Spinal cord (tissue), 10 donors: ENCODE measurements around the gene PYDC1. TPM values are rescaled to one million over a fixed set of nuclear protein-coding genes. Genes with fewer than 3 reads are reported as not detected.
"Not testable (repeated sequence)": the region's sequence is repeated elsewhere in the genome, so short reads cannot be mapped to it uniquely, and the experiment has no call there.

Experiments
- DNase-seq, 6 donors: peaks; one replicate each; pipeline versions ENCODE4 v3.0.0 to v3.0.0-alpha.2; 2013 to 2015; ENCODE audit warnings: low spot score in 6 of 6, low read depth in 4 of 6
- H3K27ac ChIP-seq: one replicate; pipeline ENCODE4 v1.5.1; 2013; ENCODE audit warnings: low read depth, low read length, control low read depth
- H3K27me3 ChIP-seq: one replicate; pipeline ENCODE4 v1.6.1; 2013; ENCODE audit warnings: low read length; ENCODE audit not compliant: control insufficient read depth, insufficient read depth
- H3K36me3 ChIP-seq: one replicate; pipeline ENCODE4 v1.6.1; 2013; ENCODE audit warnings: low read length; ENCODE audit not compliant: control insufficient read depth, insufficient read depth
- H3K4me1 ChIP-seq: one replicate; pipeline ENCODE4 v1.6.1; 2013; ENCODE audit warnings: low read length; ENCODE audit not compliant: control insufficient read depth, insufficient read depth
- H3K4me3 ChIP-seq: one replicate; pipeline ENCODE4 v1.5.1; 2013; ENCODE audit warnings: low read depth, low read length, control low read depth
- H3K9me3 ChIP-seq: one replicate; pipeline ENCODE4 v1.6.1; 2013; ENCODE audit warnings: low read length; ENCODE audit not compliant: control insufficient read depth, insufficient read depth
- WGBS: methylation state at CpG from one replicate; pipeline ENCODE4 v1.1.5; 2013; ENCODE audit warnings: missing lambda C conversion rate; ENCODE audit not compliant: insufficient coverage; 5-methylcytosine and 5-hydroxymethylcytosine counted together
- polyA plus RNA-seq, 2 donors: library from polyadenylated mRNA; unstranded; fragments of 120-200 nt; gene quantifications; one replicate each; pipeline ENCODE4 v1.2.1, GENCODE V29; 2013; ENCODE audit not compliant: insufficient read length in 2 of 2
- small RNA-seq: library from RNA; depleted of rRNA; stranded (forward); fragments of <200 nt; gene quantifications from one replicate; pipeline ENCODE3, GENCODE V24; 2014; ENCODE audit warnings: low replicate concordance
- total RNA-seq, 2 donors: library from RNA; depleted of rRNA in 1 of 2; stranded (reverse); fragments of 120-200 nt in 1 of 2; fragments of >200 nt in 1 of 2; gene quantifications; one replicate each; pipeline versions ENCODE4 v1.2.3 to v1.2.4, GENCODE V29; 2013 to 2014
- donor health status: healthy.

PYDC1 gene
- total and polyA plus RNA-seq, 4 donors, result 0.86 to 2.0 (median 1.3) TPM; not detected in 1

DNA sequence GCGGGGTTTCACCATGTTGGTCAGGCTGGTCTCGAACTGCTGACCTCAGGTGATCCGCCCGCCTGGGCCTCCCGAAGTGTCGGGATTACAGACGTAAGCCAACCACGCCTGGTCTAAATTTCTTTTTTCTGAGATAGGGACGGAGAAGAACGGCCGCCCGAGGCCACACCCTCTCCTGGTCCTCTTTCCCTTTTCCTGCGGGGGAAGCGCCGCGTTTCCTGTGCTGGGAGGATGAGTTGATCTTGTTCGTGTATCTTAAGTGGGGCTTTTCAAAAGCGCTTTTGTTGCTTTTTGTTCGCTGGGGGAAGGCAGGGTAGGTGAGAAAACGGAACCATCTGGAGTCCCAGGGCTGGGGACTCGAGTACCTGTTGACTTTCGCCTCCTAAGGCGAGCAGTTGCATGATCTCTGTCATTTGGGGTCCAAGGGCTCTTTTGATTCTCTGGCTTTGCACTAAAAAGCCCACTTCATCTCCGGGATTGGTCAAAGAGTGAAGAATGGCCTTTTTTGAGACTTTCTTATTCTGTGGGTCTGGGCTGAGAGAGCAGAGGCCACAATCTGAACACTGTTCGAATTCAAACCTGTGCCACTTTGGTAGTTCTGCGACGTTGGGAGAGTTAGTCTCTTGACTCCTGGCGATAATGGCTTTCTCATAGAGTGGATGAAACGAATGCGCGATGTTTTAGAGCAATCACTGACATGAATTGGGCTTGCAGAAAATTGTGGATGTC is 35.7 kb downstream of the PYDC1 start:
- H3K27me3 ChIP-seq, result no peaks in the 10 kb centered on the region
- H3K27ac ChIP-seq, result peak overlapping the region; percentile 96
- peaks cover 40% of the 10 kb centered on the region for H3K36me3 ChIP-seq
- no peak for DNase-seq
- peak overlapping the region; percentile 94 for H3K4me3 ChIP-seq
- peaks cover 33% of the 10 kb centered on the region for H3K4me1 ChIP-seq
- no peaks in the 10 kb centered on the region for H3K9me3 ChIP-seq
- WGBS, result 3% methylated on average over 21 of the region's 31 CpGs

DNA sequence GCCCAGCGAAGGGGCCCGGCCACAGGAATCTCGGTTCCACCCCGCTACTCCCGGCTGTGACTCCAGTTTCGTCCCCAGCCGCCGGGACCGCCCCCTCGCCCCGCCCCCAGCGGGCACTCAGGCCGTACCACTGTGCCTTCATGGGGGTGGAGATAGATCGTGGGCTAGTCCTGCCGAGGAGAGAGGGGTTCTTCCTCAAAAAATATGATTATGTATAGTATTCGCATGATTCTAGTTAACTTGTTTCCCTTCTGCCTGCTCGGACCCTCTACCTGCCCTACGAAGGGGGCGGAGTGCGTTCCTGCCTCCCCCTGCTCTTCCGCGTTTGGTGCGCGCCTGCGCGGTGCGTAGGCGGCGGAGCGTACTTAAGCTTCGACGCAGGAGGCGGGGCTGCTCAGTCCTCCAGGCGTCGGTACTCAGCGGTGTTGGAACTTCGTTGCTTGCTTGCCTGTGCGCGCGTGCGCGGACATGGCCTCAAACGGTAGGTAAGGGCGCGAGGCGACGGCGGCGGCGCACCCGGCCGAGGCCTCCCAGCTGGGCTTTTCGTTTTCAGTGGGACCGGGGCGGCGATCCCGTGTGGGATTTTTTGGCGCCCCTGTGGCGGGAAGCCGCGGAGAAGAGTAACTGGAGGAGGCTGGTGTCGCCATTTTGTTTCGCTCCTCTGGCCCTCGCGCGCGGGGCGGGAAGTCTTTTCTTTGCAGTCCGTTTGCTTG is 37.0 kb downstream of the PYDC1 start, which contains the start of gene FUS:
TSS of gene FUS (plus strand) at position 393 of the 713 bp plus-strand sequence. CDS start at position 469, 76 bp downstream.
- peaks cover 27% of the 10 kb centered on the region for H3K36me3 ChIP-seq
- WGBS, result under 1% methylated on average over 67 of the region's 69 CpGs
- DNase-seq, result peak; percentile 86 to 98 (median 94)
- H3K4me1 ChIP-seq, result peaks cover 33% of the 10 kb centered on the region
- H3K9me3 ChIP-seq, result no peaks in the 10 kb centered on the region
- H3K4me3 ChIP-seq, result peak within 1 kb of the TSS; percentile 94
- H3K27me3 ChIP-seq, result no peaks in the 10 kb centered on the region
- H3K27ac ChIP-seq, result peak within 1 kb of the TSS; percentile 96

- peak overlapping the region; percentile 96 for H3K27ac ChIP-seq
- no peaks in the 10 kb centered on the region for H3K9me3 ChIP-seq
- peaks cover 33% of the 10 kb centered on the region for H3K4me1 ChIP-seq
- H3K27me3 ChIP-seq, result no peaks in the 10 kb centered on the region
- peak in 1 of 6 donors; percentile 11 for DNase-seq
- H3K4me3 ChIP-seq, result peak overlapping the region; percentile 94
- H3K36me3 ChIP-seq, result peaks cover 21% of the 10 kb centered on the region
- 2% methylated on average over 25 of the region's 27 CpGs for WGBS
Measured at GRCh38 chr16:31179219-31179746, 37.7 kb downstream of the PYDC1 start.

- Histone ChIP-seq H3K27ac (no peak overlapping the region), H3K9me3 (no peaks in the 10 kb centered on the region), H3K4me1 (peaks cover 18% of the 10 kb centered on the region), H3K36me3 (peaks cover 3% of the 10 kb centered on the region), H3K4me3 (no peak overlapping the region), H3K27me3 (no peaks in the 10 kb centered on the region)
- 65% methylated on average over 3 of the region's 3 CpGs for WGBS
- DNase-seq, result peak in 2 of 6 donors; percentile 40 to 45
Measured at GRCh38 chr16:31177136-31177535, 39.8 kb downstream of the PYDC1 start.

DNA sequence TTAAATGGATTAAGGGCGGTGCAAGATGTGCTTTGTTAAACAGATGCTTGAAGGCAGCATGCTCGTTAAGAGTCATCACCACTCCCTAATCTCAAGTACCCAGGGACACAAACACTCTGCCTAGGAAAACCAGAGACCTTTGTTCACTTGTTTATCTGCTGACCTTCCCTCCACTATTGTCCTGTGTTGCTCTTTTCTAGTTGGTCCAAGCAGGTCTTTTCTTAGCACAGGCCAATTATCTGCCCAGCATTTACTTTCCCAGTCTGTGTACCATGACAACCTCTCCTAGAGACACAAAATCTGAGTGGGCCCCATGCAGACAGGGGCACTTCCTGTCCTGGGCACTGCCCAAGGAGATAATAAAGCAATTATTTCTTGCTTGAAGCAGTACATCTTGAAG is 46.9 kb downstream of the PYDC1 start:
- WGBS, result no CpG with 5 or more reads among the region's 2 CpGs
- H3K27me3 ChIP-seq, H3K4me1 ChIP-seq, H3K9me3 ChIP-seq, H3K36me3 ChIP-seq, H3K4me3 ChIP-seq, H3K27ac ChIP-seq: not testable (repeated sequence)
- peak in 1 of 6 donors; percentile 25 for DNase-seq

DNA sequence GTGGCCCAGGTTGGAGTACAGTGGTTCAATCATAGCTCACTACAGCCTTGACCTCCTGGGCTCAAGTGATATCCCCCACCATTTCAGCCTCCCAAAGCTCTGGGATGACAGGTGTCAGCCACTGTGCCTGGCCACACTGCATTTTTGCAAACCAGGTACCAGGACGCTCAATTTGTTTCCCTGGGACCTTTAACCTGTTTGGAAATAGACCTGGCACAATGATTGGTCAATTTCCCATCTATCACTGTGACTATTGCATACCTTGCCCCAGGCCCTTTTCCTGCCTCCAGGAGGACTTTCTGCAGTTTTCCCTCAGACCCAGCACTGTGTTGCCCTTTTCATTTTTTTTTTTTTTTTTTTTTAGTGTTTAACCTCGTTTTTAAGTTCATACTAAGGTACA is 48.1 kb downstream of the PYDC1 start:
- Histone ChIP-seq H3K4me3 (no peak overlapping the region), H3K27me3 (no peaks in the 10 kb centered on the region), H3K27ac (no peak overlapping the region), H3K4me1 (no peaks in the 10 kb centered on the region), H3K9me3 (no peaks in the 10 kb centered on the region), H3K36me3 (no peaks in the 10 kb centered on the region)
- WGBS, result 69% methylated on average over 1 of the region's 2 CpGs
- DNase-seq, result no peak

- Histone ChIP-seq H3K27ac (no peak overlapping the region), H3K36me3 (no peaks in the 10 kb centered on the region), H3K27me3 (no peaks in the 10 kb centered on the region), H3K4me3 (no peak overlapping the region), H3K4me1 (no peaks in the 10 kb centered on the region), H3K9me3 (no peaks in the 10 kb centered on the region)
- DNase-seq, result no peak
- WGBS, result 97% methylated on average over 6 of the region's 8 CpGs
Measured at GRCh38 chr16:31167315-31167714, 49.6 kb downstream of the PYDC1 start.

Small RNA genes within 50 kb of the gene (small RNA-seq; reads per million reads assigned to genes)
- not detected for gene NDUFA3P6

Other genes starting within 250 kb of the PYDC1 start
- gene HSD3B7, start 231.9 kb downstream of the PYDC1 start, total RNA-seq, result 10 to 100 TPM in 1 of 2 donors, 1 to 10 TPM in 1; 9.2 to 14.7 TPM
- 1 to 10 TPM; 5.7 to 7.6 TPM for gene HSD3B7, start 231.9 kb downstream of the PYDC1 start, polyA plus RNA-seq
- gene STX1B, start 206.5 kb downstream of the PYDC1 start, total RNA-seq, result 10 to 100 TPM; 16.0 to 46.5 TPM
- gene STX1B, start 206.5 kb downstream of the PYDC1 start, polyA plus RNA-seq, result 100 to 1,000 TPM; 116 to 130 TPM
- 10 to 100 TPM; 28.6 to 45.2 TPM for gene STX4, start 183.6 kb downstream of the PYDC1 start, total RNA-seq
- 10 to 100 TPM; 84.9 to 91.6 TPM for gene STX4, start 183.6 kb downstream of the PYDC1 start, polyA plus RNA-seq
- 1 to 10 TPM; 4.9 to 5.8 TPM for gene ZNF668, start 142.9 kb downstream of the PYDC1 start, total RNA-seq
- 10 to 100 TPM; 12.6 TPM for gene ZNF668, start 142.9 kb downstream of the PYDC1 start, polyA plus RNA-seq
- gene ZNF646, start 142.7 kb downstream of the PYDC1 start, total RNA-seq, result 10 to 100 TPM in 1 of 2 donors, 1 to 10 TPM in 1; 5.9 to 14.4 TPM
- 10 to 100 TPM; 11.2 to 11.9 TPM for gene ZNF646, start 142.7 kb downstream of the PYDC1 start, polyA plus RNA-seq
- gene PRSS53, start 128.2 kb downstream of the PYDC1 start, total RNA-seq, result 1 to 10 TPM; 2.0 to 9.8 TPM
- 1 to 10 TPM; 2.5 to 7.1 TPM for gene PRSS53, start 128.2 kb downstream of the PYDC1 start, polyA plus RNA-seq
- gene VKORC1, start 122.3 kb downstream of the PYDC1 start, total RNA-seq, result 100 to 1,000 TPM in 1 of 2 donors, 10 to 100 TPM in 1; 60.0 to 111 TPM
- gene VKORC1, start 122.3 kb downstream of the PYDC1 start, polyA plus RNA-seq, result 100 to 1,000 TPM in 1 of 2 donors, 10 to 100 TPM in 1; 66.5 to 107 TPM
- gene BCKDK, start 108.7 kb downstream of the PYDC1 start, total RNA-seq, result 10 to 100 TPM; 13.5 to 25.0 TPM
- gene BCKDK, start 108.7 kb downstream of the PYDC1 start, polyA plus RNA-seq, result 10 to 100 TPM; 49.7 TPM
- 10 to 100 TPM; 38.1 to 81.9 TPM for gene KAT8, start 99.5 kb downstream of the PYDC1 start, total RNA-seq
- gene KAT8, start 99.5 kb downstream of the PYDC1 start, polyA plus RNA-seq, result 10 to 100 TPM; 54.7 to 69.7 TPM
- gene PRSS8, start 81.4 kb downstream of the PYDC1 start, total RNA-seq, result under 1 TPM; 0.10 to 0.94 TPM
- gene PRSS8, start 81.4 kb downstream of the PYDC1 start, polyA plus RNA-seq, result 1 to 10 TPM in 1 of 2 donors, under 1 TPM in 1; 0.46 to 1.5 TPM
- gene PRSS36, start 67.1 kb downstream of the PYDC1 start, total RNA-seq, result 1 to 10 TPM; 1.4 to 2.8 TPM
- 10 to 100 TPM; 10.5 TPM for gene PRSS36, start 67.1 kb downstream of the PYDC1 start, polyA plus RNA-seq
- 10 to 100 TPM; 49.9 to 59.2 TPM for gene FUS, start 37.0 kb downstream of the PYDC1 start, total RNA-seq
- 100 to 1,000 TPM; 554 to 673 TPM for gene FUS, start 37.0 kb downstream of the PYDC1 start, polyA plus RNA-seq
- gene PYCARD, start 14.4 kb downstream of the PYDC1 start, total RNA-seq, result 10 to 100 TPM; 10.6 to 14.3 TPM
- 1 to 10 TPM; 6.8 to 7.6 TPM for gene PYCARD, start 14.4 kb downstream of the PYDC1 start, polyA plus RNA-seq
- gene TRIM72, start 3.0 kb downstream of the PYDC1 start, total RNA-seq, result under 1 TPM; 0.22 to 0.50 TPM
- 1 to 10 TPM in 1 of 2 donors, under 1 TPM in 1; 0.90 to 1.1 TPM for gene TRIM72, start 3.0 kb downstream of the PYDC1 start, polyA plus RNA-seq
- gene ITGAM, start 42.8 kb upstream of the PYDC1 start, total RNA-seq, result 10 to 100 TPM in 1 of 2 donors, 1 to 10 TPM in 1; 5.4 to 10.0 TPM
- gene ITGAM, start 42.8 kb upstream of the PYDC1 start, polyA plus RNA-seq, result 1 to 10 TPM; 4.2 to 5.6 TPM
- gene ITGAX, start 138.0 kb upstream of the PYDC1 start, total RNA-seq, result 1 to 10 TPM; 2.8 to 7.2 TPM
- 1 to 10 TPM; 7.0 to 9.3 TPM for gene ITGAX, start 138.0 kb upstream of the PYDC1 start, polyA plus RNA-seq
- under 1 TPM in 1 of 2 donors, not detected in 1; 0.06 TPM for gene ITGAD, start 176.2 kb upstream of the PYDC1 start, total RNA-seq
- gene ITGAD, start 176.2 kb upstream of the PYDC1 start, polyA plus RNA-seq, result under 1 TPM in 1 of 2 donors, not detected in 1; 0.50 TPM
- not detected for gene COX6A2, start 211.2 kb upstream of the PYDC1 start, total RNA-seq
- 1 to 10 TPM; 1.0 to 3.2 TPM for gene COX6A2, start 211.2 kb upstream of the PYDC1 start, polyA plus RNA-seq
- gene ZNF843, start 225.7 kb upstream of the PYDC1 start, total RNA-seq, result 1 to 10 TPM; 1.9 TPM
- gene ZNF843, start 225.7 kb upstream of the PYDC1 start, polyA plus RNA-seq, result 1 to 10 TPM; 6.1 to 8.6 TPM
- gene ARMC5, start 242.4 kb upstream of the PYDC1 start, total RNA-seq, result 10 to 100 TPM in 1 of 2 donors, 1 to 10 TPM in 1; 8.6 to 10.1 TPM
- gene ARMC5, start 242.4 kb upstream of the PYDC1 start, polyA plus RNA-seq, result 10 to 100 TPM; 23.9 to 24.7 TPM